Measurements from ENCODE around the gene SPIRE1.

Gene SPIRE1

DNA sequence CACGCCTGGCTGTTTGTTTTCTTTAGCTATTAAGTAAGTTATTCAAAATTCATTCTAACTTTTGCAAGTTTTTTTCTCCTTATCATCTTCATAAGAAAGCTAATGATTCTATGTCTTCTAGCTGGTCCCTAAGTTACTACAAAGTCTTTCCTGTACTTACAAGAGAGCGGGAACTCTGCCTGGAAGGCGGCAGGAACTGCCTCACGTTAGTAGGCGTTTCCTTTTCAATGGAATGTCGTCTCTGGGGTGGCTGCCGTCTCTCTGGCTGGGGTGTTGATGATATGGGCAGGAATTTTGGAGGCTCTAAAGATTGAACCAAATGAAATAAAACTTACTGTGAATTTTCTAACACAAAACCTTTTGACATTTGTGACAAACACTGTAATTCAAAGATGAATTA is 194.7 kb downstream of the SPIRE1 start:
- DNase-seq (ENCODE audit: low read depth), result no peak
- no peak overlapping the region for H3K4me3 ChIP-seq (ENCODE audit: low read depth, low read length)

DNA sequence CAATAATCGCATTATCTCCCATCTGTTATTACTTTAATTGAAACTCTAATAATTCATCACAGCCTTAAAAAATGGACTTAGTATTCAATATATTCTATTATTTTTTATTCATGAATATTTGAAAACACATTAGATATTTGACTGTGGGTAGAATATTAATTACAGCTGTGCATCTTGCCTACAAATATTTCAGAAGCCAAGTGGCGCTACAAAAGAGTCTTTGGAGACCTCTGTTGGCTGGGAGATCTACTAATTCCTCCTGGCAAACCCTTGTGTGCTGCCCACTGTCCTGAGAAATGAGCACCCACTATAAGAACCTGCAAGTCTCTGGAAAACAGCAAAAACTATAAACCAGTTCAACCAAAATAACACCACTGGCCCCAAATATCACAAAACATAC is 195.7 kb downstream of the SPIRE1 start:
- no peak for DNase-seq (ENCODE audit: low read depth)
- H3K4me3 ChIP-seq (ENCODE audit: low read depth, low read length), result no peak overlapping the region

DNA sequence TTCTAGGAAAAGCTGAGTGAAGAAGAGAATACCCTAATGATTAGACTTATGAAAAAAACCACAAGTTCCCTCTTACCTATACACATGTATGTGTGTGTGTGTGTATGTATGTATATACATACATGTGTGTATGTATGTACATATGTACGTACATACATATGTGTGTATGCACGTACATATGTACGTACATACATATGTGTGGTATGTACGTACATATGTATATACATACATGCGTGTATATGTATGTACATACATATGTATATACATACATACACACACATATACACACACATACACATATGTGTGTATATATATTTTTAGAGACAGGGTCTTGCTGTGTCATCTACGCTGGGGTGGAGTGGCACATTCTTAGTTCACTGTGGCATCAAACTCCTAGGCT is 196.6 kb downstream of the SPIRE1 start:
- H3K4me3 ChIP-seq (ENCODE audit: low read depth, low read length), result no peak overlapping the region
- no peak for DNase-seq (ENCODE audit: low read depth)

DNA sequence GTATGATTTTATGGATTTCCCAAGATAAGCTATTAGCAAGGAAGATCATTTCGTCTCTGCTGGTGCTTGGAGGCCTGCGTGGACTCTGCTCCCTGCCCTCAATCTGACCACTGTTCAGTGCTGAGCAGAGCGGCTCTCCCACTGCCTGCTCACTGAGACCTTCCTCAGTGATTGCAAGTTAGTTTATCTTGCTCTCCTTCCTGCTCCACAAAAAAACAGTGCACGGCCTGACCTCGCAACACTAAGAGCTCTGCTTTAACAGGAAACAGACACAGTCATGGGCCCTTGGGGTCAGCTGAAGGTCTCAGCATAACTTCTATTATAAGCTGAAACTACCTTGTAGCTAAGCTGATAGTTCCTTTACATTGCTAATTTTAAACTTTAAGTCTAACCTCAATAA is 197.0 kb downstream of the SPIRE1 start:
- DNase-seq (ENCODE audit: low read depth), result no peak
- no peak overlapping the region for H3K4me3 ChIP-seq (ENCODE audit: low read depth, low read length)

DNA sequence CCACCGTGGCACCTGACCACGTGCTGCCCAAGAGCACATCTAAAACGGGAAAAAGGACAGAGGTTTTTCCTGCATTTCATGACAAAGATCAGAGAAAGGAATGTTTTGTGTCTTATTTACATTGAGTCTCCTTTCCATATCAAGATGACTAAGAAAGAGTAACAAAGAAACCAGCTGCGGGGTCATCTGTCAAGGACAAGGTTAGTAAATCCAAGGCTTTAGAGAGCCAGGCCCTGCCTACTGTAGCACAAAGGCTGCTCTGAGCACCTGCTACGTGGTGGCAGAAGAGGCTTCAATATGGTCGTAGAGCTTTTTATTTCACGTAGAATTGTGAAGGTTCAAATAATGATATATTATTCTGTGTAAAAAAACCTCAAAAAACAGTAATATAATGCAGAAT is 199.1 kb downstream of the SPIRE1 start:
- H3K4me3 ChIP-seq (ENCODE audit: low read depth, low read length), result no peak overlapping the region
- no peak for DNase-seq (ENCODE audit: low read depth)

DNA sequence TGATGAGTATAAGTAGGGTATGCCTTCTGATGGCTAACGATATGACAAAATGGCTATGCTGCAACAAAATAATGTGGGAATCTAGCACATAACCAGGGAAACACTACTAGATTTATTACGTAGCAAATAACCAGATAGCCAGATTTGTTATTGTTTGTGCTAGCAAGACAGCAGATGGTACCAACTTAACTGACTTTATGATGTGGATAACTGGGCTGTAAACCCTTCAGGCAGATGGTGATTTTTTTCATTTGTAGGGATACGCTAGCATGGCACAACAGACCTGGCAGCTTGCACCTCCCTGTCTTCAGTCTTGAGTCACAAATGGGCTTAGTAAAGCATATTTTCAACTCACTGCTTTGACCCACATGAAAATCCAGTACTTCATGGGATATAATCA is 201.5 kb downstream of the SPIRE1 start:
- DNase-seq (ENCODE audit: low read depth), result no peak
- H3K4me3 ChIP-seq (ENCODE audit: low read depth, low read length), result no peak overlapping the region

DNA sequence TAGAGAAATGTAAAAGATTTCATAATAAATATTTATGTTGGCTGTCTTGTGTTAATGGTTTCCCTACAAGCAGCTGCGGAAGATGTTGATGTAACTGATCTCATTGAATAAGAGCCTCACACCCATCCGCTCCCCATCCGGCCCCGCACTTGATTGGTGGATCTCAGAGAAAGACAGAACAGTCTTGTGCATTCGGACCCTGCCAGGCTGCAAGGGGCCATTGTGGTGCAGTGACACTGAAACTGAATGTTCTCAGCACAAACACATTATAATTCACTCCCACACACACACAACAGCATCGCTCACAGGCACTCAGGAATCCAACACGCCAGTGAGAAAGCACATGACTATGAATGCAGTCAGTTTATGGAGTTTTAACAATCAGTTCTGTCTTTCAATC is 202.4 kb downstream of the SPIRE1 start:
- H3K4me3 ChIP-seq (ENCODE audit: low read depth, low read length), result no peak overlapping the region
- DNase-seq (ENCODE audit: low read depth), result no peak

DNA sequence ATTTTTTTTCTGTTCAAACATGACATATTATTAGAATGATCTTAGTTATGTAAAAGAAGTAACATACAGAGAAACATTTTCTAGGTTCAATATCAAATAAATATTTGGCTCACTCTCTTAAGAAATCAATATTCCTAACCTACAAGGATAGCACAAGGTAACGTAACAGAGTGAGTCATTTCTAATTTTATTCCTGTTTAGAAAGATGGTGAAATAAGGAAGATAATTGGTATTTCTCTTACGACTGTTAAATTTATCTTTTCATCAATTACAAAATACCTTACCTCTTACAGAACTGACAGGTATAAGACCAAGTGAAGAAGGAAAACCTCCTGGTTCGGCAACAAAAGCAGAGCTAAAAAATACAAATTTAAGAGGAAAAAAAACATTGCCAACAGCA is 205.1 kb downstream of the SPIRE1 start:
- no peak overlapping the region for H3K4me3 ChIP-seq (ENCODE audit: low read depth, low read length)
- no peak for DNase-seq (ENCODE audit: low read depth)

DNA sequence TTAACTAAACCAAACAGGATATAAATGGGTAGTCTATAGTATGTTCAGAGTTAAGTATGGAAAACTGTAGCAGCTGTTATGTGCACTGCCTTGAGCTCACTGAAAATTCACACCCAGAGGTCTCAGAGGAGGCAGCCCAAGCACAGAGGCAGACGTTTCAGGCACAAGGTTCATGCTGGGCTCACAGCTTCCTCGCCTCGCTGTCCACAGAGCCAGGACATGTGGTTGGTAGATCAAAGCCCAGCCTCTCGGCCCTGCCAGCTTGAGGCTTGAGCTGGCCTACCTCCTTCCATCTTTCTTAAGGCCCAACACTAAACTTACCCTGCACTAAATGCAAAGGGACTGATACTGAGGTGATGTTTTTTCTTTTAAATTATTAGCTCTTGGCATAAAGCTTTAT is 206.5 kb downstream of the SPIRE1 start:
- DNase-seq (ENCODE audit: low read depth), result no peak
- no peak overlapping the region for H3K4me3 ChIP-seq (ENCODE audit: low read depth, low read length)

DNA sequence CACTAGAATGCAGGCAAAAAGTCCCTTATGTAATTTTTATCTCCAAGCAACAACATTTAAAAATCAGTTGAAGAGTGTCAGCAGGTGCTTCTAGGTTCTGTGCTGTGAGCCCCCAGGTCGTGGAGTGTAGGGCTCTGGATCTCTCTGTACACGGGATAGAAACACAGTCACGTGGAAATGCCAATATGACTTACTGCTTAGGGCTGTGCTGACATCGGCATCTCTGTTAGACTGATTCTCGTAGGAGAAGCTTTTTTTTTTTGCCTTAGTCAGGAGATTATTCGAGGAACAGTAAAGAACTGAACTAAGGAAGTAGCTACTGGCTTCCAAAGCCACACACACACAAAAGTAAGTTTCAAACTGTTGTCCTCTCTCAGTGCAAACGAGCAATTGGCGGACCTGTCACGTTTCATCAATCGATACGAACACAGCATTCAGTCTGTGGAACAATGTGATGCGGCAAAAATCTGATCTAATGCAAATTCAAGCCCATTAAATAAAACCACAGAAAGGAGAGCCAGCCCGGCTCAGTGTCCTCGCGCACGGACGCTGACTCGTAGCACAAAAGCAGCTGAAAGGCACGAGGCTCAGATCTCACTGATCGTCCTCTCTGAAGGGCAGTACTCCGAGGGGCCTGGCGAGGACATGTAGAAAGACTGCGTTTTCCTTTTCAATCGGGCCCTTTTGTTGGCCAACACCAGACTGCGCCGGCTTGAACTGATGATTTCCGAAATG is 208.7 kb downstream of the SPIRE1 start:
- DNase-seq (ENCODE audit: low read depth), result no peak

DNA sequence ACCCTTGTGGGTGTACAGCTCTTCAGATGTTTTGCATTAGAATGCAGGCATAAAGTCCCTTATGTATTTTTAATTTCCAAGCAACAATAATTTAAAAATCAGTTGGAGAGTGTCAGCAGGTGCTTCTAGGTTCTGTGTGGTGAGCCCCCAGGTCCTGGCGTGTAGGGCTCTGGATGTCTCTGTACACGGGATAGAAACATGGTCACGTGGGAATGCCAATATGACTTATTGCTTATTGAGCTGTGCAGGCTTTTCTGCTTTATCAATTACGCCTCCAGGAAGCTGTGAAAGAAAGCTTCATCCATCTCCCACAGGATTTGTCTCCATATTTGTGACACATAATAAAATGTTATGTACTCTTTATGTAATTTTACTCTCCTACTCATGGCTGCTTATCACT is 212.4 kb downstream of the SPIRE1 start:
- no peak overlapping the region for H3K4me3 ChIP-seq (ENCODE audit: low read depth, low read length)
- DNase-seq (ENCODE audit: low read depth), result no peak

More for the DNA sequence above, 208.7 kb downstream of the SPIRE1 start:
- H3K4me3 ChIP-seq (ENCODE audit: low read depth, low read length), result no peak overlapping the region

DNA sequence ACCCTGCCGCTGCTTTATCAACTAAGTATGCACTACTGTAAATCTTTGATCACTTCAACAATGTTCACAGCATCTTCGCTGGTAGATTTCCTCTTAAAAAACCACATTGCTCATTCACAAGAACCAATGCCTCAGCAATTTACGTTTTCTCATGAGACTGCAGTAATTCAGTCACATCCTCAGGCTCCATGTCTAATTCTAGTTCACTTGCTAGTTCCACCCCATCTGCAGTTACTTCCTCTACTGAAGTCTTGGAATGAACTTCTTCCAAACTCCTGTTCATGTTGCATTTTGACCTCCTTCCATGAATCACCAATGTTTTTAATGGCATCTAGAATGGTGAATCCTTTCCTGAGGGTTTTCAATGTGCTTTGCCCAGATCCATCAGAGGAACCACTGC is 214.4 kb downstream of the SPIRE1 start:
- H3K4me3 ChIP-seq (ENCODE audit: low read depth, low read length), result no peak overlapping the region
- no peak for DNase-seq (ENCODE audit: low read depth)

DNA sequence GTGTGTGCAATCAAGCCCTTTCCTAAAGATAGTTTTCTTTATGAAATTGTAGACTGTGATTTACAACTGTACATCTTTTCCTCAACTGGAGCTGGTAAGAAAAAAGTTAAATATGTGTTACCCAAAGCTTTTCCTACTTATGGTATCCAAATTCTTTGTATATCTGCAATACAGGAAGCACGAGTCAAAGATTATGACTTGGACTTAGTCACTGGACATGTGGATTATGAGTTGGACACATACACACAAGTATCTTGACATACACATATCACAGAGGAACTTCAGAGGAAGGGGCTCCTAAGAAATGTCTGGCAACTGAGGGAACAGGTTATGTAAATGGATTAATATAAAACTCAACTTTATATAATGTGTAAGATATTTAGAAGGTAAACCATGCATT is 215.0 kb downstream of the SPIRE1 start:
- no peak overlapping the region for H3K4me3 ChIP-seq (ENCODE audit: low read depth, low read length)
- no peak for DNase-seq (ENCODE audit: low read depth)

DNA sequence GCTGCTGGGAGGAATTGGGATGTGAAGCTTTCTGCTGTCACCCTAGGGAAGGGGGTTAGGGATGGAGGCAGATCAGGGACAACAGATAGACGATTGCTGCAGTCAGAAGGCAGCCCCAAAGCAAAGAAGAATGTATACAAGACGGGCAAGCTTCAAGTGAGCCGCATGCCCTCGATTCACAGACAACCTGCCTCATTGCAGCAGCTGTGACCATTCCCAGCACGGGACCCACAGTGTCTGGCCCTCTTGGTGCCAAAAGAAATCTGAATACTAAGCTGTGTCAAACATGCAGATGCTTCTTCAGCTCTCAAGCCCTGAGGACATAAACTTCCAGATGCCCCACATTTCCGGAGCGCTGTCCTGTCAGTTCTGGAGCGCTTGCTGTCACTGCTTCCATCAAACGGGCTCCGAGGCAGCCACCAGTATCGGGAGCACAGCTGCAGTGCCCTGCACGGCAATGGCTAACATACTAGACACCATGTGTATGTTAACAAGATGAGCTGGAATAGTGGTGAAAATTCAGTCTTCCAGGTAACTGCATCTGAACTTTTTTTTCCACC is 216.4 kb downstream of the SPIRE1 start:
- DNase-seq (ENCODE audit: low read depth), result no peak
- no peak overlapping the region for H3K4me3 ChIP-seq (ENCODE audit: low read depth, low read length)

DNA sequence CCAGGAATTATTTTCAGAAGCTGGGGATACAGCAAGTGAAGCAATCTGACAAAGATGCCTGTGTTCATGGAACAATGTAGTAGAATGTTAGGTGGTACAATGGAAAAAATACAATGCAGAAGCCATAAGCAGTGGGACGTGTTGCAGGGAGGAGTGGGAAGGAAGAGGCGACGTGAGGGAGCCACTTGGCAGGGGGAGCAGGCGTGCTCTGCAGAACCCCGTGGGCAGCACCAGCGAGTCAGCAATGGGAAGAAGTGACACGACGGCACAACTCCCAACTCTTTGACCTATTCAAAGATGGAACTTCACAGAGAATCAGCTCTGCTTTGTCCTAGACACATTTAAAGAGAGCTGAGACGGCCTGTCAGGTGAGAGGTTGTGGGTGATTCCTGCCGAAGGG is 219.7 kb downstream of the SPIRE1 start:
- H3K4me3 ChIP-seq (ENCODE audit: low read depth, low read length), result no peak overlapping the region
- no peak for DNase-seq (ENCODE audit: low read depth)

DNA sequence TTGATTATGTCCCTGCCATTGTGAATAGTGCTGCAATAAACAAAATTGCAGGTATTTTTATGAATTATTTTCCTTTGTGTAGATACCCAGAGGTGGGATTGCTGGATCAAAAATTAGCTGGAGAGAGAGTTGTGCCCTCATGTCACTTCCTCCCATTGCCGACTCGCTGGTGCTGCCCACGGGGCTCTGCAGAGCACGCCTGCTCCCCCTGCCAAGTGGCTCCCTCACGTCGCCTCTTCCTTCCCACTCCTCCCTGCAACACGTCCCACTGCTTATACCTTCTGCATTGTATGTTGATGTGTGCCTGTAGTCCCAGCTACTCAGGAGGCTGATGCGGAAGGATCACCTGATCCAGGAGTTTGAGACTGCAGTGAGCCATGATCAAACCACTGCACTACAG is 222.0 kb downstream of the SPIRE1 start:
- H3K4me3 ChIP-seq (ENCODE audit: low read depth, low read length), result no peak overlapping the region
- DNase-seq (ENCODE audit: low read depth), result no peak

DNA sequence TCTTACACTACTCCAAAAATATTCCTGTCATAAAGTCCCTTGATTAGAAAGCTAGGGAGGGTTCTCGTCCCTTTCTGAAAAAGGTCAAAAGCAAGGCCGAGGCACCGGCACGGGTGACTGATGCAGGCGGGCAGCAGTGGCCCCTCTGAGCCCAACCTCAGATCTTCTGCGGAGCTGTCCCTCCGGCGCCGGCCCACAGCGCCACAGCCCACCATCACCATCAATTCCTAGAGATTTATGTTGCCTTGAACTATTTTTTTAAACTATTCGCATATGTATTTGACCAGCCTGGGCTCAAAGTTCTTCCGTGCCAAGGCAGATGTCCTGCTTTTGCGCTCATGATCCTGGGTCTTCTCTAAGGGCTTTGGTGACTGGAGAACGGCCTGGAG is 223.4 kb downstream of the SPIRE1 start:
- DNase-seq (ENCODE audit: low read depth), result no peak
- no peak overlapping the region for H3K4me3 ChIP-seq (ENCODE audit: low read depth, low read length)

DNA sequence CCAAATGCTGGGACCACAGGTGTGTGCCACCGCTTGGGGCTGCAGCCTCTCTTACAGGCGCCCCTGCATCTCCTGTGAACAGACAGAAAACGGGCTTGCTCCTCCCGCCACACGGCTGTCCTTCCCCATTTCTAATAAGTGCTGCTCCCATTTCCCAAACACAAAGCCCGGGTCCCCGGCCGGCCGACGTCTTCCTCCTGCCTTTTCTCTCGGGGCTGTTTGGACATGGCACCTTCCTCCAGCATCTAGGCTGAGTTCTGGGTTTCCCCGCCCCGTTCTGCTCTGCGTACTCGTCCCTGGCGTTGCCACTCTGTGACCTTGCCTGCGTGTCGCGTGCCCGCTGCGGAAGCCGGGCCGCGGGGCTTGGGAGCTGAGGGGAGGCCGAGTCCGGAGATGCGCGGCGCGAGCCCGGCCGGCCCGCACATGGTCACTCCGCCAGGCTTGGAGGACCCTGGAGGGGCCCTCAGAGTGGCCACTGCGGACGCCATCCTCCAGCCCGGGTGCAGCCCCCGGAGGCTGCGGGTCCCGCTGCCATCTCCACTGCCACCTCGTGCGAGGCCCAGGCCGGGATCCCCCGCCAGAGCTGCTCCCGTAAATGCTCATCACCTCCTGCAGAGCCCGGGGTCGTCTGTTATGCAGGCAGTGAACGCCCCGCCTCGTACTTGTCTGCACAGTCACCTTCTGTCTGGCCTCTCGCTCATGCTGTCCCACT is 223.9 kb downstream of the SPIRE1 start:
- no peak for DNase-seq (ENCODE audit: low read depth)
- H3K4me3 ChIP-seq (ENCODE audit: low read depth, low read length), result no peak overlapping the region

DNA sequence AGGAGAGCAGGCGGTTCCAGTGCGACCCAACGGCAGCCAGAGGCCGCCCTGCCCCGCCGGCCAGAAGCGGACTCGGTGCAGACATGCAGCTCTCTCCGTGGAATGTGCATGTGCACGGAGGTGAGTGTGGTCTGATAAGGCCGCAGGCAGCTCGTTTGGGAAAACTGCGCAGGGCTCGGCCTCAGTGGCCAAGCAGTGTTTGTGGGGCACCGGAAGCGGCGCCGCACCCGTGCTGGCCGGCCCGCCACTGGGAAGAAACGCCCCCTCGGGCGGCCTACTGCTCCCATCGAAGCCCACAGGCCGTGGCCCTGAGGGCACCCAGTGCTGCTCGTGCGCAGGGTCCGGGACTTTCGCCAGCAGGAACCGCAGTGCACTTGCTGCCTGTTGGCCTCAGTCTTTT is 225.0 kb downstream of the SPIRE1 start:
- no peak for DNase-seq (ENCODE audit: low read depth)
- no peak overlapping the region for H3K4me3 ChIP-seq (ENCODE audit: low read depth, low read length)

DNA sequence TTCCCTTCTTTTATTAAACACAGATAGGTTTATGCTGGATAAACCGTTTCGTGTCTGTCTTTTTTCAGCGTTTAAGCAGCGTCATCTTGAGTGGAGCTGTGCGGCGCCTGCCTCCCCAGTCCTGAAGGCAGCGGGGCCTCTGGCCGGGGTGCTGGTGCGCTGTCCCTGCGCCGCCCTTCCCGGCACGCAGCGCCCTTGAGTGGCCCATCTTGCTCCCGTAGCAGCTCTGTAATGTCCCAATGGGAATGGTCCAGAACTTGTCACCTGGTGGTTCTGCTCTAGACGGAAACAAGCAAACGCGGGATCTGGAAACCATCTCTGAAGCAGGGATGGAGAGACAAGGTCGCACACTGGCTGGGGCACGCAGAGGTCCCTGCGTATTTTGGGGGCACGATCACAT is 225.7 kb downstream of the SPIRE1 start:
- H3K4me3 ChIP-seq (ENCODE audit: low read depth, low read length), result no peak overlapping the region
- no peak for DNase-seq (ENCODE audit: low read depth)

DNA sequence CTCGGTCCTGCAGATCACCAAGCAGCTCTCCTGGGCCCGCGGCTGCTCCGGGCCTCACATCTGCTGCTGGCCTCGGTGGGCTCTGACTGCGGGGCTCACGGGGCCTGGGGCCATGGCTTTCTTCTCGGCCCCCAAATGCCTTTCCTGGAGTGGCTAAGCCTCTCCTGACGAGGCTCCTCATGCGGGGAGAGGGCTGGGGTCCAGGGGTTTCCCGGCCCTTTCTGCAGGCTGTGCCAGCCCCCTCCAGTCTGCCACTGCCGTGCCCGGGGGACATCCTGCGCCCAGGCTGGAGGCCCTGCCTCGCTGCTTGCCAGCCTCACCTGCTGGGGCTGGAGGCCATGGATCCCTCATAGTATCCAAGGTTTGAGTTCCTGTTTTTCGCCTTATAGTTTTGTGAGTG is 226.3 kb downstream of the SPIRE1 start:
- no peak for DNase-seq (ENCODE audit: low read depth)

More for the DNA sequence above, 226.3 kb downstream of the SPIRE1 start:
- no peak overlapping the region for H3K4me3 ChIP-seq (ENCODE audit: low read depth, low read length)

Data from skeletal muscle cell (primary cell).